Left lobe of liver (tissue), 2 donors: ENCODE measurements around the gene GPC5. TPM values are rescaled to one million over a fixed set of nuclear protein-coding genes. Genes with fewer than 3 reads are reported as not detected.

ENCODE experiments used
- ATAC-seq: fragments of 200-7000 bp; cut with Tn5 transposase; one replicate; pipeline ENCODE4 v1.9.1; 2020; ENCODE audit warnings: mild to moderate bottlenecking, moderate library complexity
- DNase-seq: peaks from one replicate; pipeline ENCODE4 v3.0.0-alpha.2; 2020; ENCODE audit warnings: low spot score
- total RNA-seq: library from RNA; stranded (reverse); gene quantifications from one replicate; pipeline ENCODE4 v1.2.1, GENCODE V29; 2021
- donor health status: DM: no; HTN: no; CAD: no; lungs with moderate emphysema.
- donor health status: DM: no; HTN: yes; CAD: no.

GPC5 gene
- total RNA-seq, 1 donor from 2014 or later: 0.65 TPM

- ATAC-seq (no peak), DNase-seq (no peak)
Observed at GRCh38 chr13:92573467-92574057, 1175.1 kb downstream of the GPC5 start.

GRCh38 chr13:92574499-92574898, 1176.1 kb downstream of the GPC5 start:
- no peak for ATAC-seq
- no peak for DNase-seq

GRCh38 chr13:92575777-92576176, 1177.4 kb downstream of the GPC5 start:
- ATAC-seq: no peak
- no peak for DNase-seq

GRCh38 chr13:92578358-92578757, 1179.9 kb downstream of the GPC5 start:
- ATAC-seq (no peak), DNase-seq (no peak)

- DNase-seq: no peak
- no peak for ATAC-seq
Observed at GRCh38 chr13:92589955-92590354, 1191.5 kb downstream of the GPC5 start.

- ATAC-seq (no peak), DNase-seq (no peak)
Observed at GRCh38 chr13:92590503-92590908, 1192.1 kb downstream of the GPC5 start.

GRCh38 chr13:92591117-92591516, 1192.7 kb downstream of the GPC5 start:
- ATAC-seq: no peak
- no peak for DNase-seq

- ATAC-seq (no peak), DNase-seq (no peak)
Observed at GRCh38 chr13:92592757-92593156, 1194.3 kb downstream of the GPC5 start.

GRCh38 chr13:92602560-92602959, 1204.1 kb downstream of the GPC5 start:
- DNase-seq (no peak), ATAC-seq (no peak)

- DNase-seq: no peak
- no peak for ATAC-seq
Observed at GRCh38 chr13:92609376-92609775, 1211.0 kb downstream of the GPC5 start.

- no peak for DNase-seq
- no peak for ATAC-seq
Observed at GRCh38 chr13:92612892-92613291, 1214.5 kb downstream of the GPC5 start.

- DNase-seq (no peak), ATAC-seq (no peak)
Observed at GRCh38 chr13:92613921-92614320, 1215.5 kb downstream of the GPC5 start.

- ATAC-seq: no peak
- no peak for DNase-seq
Observed at GRCh38 chr13:92621985-92622384, 1223.6 kb downstream of the GPC5 start.

- ATAC-seq (no peak), DNase-seq (no peak)
Observed at GRCh38 chr13:92622905-92623304, 1224.5 kb downstream of the GPC5 start.

GRCh38 chr13:92626274-92626673, 1227.9 kb downstream of the GPC5 start:
- DNase-seq (no peak), ATAC-seq (no peak)

- DNase-seq: no peak
- no peak for ATAC-seq
Observed at GRCh38 chr13:92640936-92641335, 1242.5 kb downstream of the GPC5 start.

- ATAC-seq (no peak), DNase-seq (no peak)
Observed at GRCh38 chr13:92649140-92649813, 1250.9 kb downstream of the GPC5 start.

GRCh38 chr13:92656103-92656502, 1257.7 kb downstream of the GPC5 start:
- ATAC-seq: no peak
- DNase-seq: no peak

GRCh38 chr13:92656648-92657047, 1258.2 kb downstream of the GPC5 start:
- ATAC-seq: no peak
- no peak for DNase-seq

GRCh38 chr13:92657565-92657964, 1259.1 kb downstream of the GPC5 start:
- DNase-seq (no peak), ATAC-seq (no peak)

GRCh38 chr13:92658293-92658692, 1259.9 kb downstream of the GPC5 start:
- ATAC-seq: no peak
- DNase-seq: no peak

GRCh38 chr13:92661406-92661805, 1263.0 kb downstream of the GPC5 start:
- ATAC-seq (no peak), DNase-seq (no peak)

- ATAC-seq: no peak
- no peak for DNase-seq
Observed at GRCh38 chr13:92668157-92668556, 1269.7 kb downstream of the GPC5 start.
